Neural cell (in vitro differentiated cells): Measurements from ENCODE around the gene ZMAT5.

ENCODE experiments used
- EP300 ChIP-seq: fragments of 450-650 bp; conservative IDR thresholded peaks from 2 replicates; pipeline ENCODE4 v1.6.1; 2014; ENCODE audit warnings: antibody characterized with exemption, mild to moderate bottlenecking, moderate library complexity; ENCODE audit not compliant: poor library complexity, severe bottlenecking
- EZH2 ChIP-seq: fragments of 200-600, 300-800 bp; shearing (Covaris generic), sonication (generic); IDR thresholded peaks from 2 replicates; pipeline ENCODE4 v1.6.1; 2014; ENCODE audit warnings: antibody characterized with exemption, low read length, borderline replicate concordance, mild to moderate bottlenecking; ENCODE audit not compliant: insufficient read depth, poor library complexity, severe bottlenecking
- MXI1 ChIP-seq: fragments of 450-650 bp; conservative IDR thresholded peaks from 2 replicates; pipeline ENCODE4 v1.6.1; 2014; ENCODE audit warnings: antibody characterized with exemption, mild to moderate bottlenecking; ENCODE audit not compliant: poor library complexity, severe bottlenecking
- POLR2AphosphoS5 ChIP-seq: IDR thresholded peaks from 2 replicates; pipeline ENCODE4 v1.6.1; 2012
- RAD21 ChIP-seq: fragments of 450-650 bp; conservative IDR thresholded peaks from 2 replicates; pipeline ENCODE4 v1.6.1; 2014; ENCODE audit warnings: antibody characterized with exemption, mild to moderate bottlenecking, moderate library complexity
- REST ChIP-seq: IDR thresholded peaks from 2 replicates; pipeline ENCODE4 v1.6.1; 2012; ENCODE audit warnings: borderline replicate concordance
- SMC3 ChIP-seq: fragments of 450-650 bp; conservative IDR thresholded peaks from 2 replicates; pipeline ENCODE4 v1.6.1; 2014; ENCODE audit warnings: antibody characterized with exemption, mild to moderate bottlenecking, moderate library complexity; ENCODE audit not compliant: poor library complexity
- TAF1 ChIP-seq: IDR thresholded peaks from 2 replicates; pipeline ENCODE4 v1.6.1; 2012; ENCODE audit warnings: low read depth
- TF ChIP-seq, protein P1 (sequence below): fragments of 450-650 bp; IDR thresholded peaks from 2 replicates; pipeline ENCODE4 v1.5.1; 2014; ENCODE audit warnings: antibody characterized with exemption, mild to moderate bottlenecking, moderate library complexity; ENCODE audit not compliant: poor library complexity, severe bottlenecking

DNA sequence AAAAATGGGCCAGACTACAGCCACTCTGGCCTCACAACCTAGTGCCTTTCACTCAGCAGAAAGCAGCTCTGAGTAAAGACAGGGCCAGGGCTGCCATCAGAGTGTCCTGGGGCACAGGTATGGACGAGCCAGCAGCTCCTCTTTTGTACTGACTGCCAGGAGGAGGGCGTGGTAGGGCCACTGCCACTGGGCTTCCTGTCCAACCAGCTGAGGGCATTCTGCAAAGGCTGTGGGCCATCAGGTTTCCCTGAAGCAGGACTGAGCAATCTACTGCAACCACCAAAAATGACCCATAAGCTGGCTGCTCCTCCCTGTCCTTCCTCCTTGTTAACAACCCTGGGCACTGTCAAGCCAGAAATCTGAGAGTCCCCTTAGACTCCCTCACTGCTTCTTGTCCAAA is 38.2 kb upstream of the ZMAT5 start:
- TF ChIP-seq SMC3 (no peak), EP300 (no peak), POLR2AphosphoS5 (no peak), EZH2 (no peak), TAF1 (no peak), REST (no peak), RAD21 (no peak), MXI1 (no peak)
- TF ChIP-seq, protein P1, sequence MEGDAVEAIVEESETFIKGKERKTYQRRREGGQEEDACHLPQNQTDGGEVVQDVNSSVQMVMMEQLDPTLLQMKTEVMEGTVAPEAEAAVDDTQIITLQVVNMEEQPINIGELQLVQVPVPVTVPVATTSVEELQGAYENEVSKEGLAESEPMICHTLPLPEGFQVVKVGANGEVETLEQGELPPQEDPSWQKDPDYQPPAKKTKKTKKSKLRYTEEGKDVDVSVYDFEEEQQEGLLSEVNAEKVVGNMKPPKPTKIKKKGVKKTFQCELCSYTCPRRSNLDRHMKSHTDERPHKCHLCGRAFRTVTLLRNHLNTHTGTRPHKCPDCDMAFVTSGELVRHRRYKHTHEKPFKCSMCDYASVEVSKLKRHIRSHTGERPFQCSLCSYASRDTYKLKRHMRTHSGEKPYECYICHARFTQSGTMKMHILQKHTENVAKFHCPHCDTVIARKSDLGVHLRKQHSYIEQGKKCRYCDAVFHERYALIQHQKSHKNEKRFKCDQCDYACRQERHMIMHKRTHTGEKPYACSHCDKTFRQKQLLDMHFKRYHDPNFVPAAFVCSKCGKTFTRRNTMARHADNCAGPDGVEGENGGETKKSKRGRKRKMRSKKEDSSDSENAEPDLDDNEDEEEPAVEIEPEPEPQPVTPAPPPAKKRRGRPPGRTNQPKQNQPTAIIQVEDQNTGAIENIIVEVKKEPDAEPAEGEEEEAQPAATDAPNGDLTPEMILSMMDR, result no peak
